ENCODE data around the gene WDR36. TPM values are rescaled to one million over a fixed set of nuclear protein-coding genes. Genes with fewer than 3 reads are reported as not detected.

WDR36 gene
- total RNA-seq, 1 donor from 2014 or later = 23.5 TPM

DNA sequence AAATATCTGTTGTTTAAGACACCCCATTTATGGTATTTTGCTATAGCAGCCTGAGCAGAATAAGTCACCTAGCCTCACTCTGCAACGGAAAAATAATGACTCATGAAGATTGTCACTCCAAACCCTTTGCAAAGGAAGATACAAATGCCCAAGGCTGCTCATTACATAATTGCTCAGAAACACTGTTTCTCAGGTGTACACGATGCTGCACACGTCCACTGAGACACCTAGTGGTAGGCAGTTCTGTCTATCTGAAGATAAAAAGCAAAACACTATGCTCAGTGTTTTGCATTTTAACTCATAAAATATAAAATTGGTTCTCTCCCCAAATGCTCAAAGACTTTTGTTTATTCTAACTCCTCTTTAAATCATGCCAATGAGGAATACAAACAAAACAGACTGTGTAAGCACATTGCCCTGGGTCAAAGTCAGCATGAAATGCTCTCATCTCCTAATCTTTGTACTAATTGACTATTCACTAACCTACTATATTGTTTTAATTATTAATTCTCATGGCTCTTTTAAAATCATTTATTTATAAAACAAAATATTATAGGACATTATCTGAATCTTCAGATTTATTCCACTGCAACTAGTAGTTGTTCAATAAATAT, 28.3 kb upstream of the WDR36 start:
- Mint-ChIP-seq H3K27me3 (ENCODE audit: unreplicated experiment) (peaks cover 56% of the 10 kb centered on the region), H3K27ac (ENCODE audit: unreplicated experiment) (no peak overlapping the region), H3K36me3 (ENCODE audit: unreplicated experiment) (no peaks in the 10 kb centered on the region), H3K4me1 (ENCODE audit: unreplicated experiment) (no peaks in the 10 kb centered on the region), H3K4me3 (ENCODE audit: unreplicated experiment) (no peak overlapping the region), H3K9me3 (ENCODE audit: unreplicated experiment) (peaks cover 2% of the 10 kb centered on the region)
- DNase-seq (ENCODE audit: extremely low spot score, unreplicated experiment) = no peak
- TF ChIP-seq, protein P1, sequence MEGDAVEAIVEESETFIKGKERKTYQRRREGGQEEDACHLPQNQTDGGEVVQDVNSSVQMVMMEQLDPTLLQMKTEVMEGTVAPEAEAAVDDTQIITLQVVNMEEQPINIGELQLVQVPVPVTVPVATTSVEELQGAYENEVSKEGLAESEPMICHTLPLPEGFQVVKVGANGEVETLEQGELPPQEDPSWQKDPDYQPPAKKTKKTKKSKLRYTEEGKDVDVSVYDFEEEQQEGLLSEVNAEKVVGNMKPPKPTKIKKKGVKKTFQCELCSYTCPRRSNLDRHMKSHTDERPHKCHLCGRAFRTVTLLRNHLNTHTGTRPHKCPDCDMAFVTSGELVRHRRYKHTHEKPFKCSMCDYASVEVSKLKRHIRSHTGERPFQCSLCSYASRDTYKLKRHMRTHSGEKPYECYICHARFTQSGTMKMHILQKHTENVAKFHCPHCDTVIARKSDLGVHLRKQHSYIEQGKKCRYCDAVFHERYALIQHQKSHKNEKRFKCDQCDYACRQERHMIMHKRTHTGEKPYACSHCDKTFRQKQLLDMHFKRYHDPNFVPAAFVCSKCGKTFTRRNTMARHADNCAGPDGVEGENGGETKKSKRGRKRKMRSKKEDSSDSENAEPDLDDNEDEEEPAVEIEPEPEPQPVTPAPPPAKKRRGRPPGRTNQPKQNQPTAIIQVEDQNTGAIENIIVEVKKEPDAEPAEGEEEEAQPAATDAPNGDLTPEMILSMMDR (IDR thresholded peaks at IDR 0.05) = peak; percentile 45

DNA sequence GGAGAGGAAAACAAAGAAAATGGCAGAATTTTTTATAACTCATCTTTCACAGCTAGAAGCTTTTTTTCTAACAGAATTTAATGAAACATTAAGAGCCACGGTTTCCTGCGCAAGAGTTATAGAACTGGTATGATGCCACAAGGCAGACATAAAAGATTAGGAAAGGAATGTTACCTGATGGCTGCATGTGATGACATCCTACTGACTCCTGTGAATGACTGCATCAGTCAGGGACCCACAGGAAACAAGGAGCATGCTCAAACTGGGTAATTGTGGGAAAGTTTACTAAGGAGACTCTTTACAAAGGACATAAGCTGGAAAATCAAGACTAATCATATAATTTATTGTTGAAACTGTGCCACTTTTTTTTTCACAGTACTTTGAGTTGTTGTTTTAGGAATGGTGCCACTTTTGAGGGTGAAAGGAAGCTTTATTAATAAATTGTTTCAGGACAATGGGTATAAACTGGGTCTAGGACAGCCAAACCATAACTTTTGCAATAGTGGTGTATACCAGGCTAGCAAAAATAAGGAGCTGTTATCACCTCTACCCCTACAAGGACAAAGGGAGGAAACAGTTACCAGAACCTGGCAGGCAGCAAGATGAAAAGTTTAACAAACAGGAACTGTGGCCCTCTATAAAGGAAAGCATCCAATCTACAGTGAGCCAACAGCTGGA, 25.7 kb upstream of the WDR36 start:
- H3K4me3 Mint-ChIP-seq (ENCODE audit: unreplicated experiment) = no peak overlapping the region
- H3K27me3 Mint-ChIP-seq (ENCODE audit: unreplicated experiment) = peaks cover 75% of the 10 kb centered on the region
- no peaks in the 10 kb centered on the region for H3K36me3 Mint-ChIP-seq (ENCODE audit: unreplicated experiment)
- H3K27ac Mint-ChIP-seq (ENCODE audit: unreplicated experiment) = no peak overlapping the region
- DNase-seq (ENCODE audit: extremely low spot score, unreplicated experiment) = no peak
- TF ChIP-seq, protein P1 (IDR thresholded peaks at IDR 0.05) = no peak
- peaks cover 14% of the 10 kb centered on the region for H3K4me1 Mint-ChIP-seq (ENCODE audit: unreplicated experiment)
- no peaks in the 10 kb centered on the region for H3K9me3 Mint-ChIP-seq (ENCODE audit: unreplicated experiment)

DNA sequence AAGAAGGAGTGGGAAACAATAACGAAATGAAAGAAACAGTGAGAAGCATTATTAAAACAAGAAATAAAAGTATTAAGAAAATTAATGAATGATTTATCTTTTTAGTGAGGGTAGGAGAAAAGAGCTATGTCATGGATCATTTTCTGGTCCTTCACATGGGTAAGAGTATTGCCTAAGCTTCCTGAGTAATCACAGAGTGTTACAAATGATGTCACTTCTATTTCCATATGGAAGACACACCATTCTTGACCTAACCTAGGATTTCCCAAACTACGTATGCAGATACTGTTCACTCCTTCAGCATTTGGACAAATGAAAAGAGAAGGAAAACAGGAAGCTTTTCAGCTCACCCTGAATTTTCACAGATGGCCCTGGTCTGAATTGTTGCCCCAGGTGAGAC, 23.9 kb upstream of the WDR36 start:
- peaks cover 91% of the 10 kb centered on the region for H3K27me3 Mint-ChIP-seq (ENCODE audit: unreplicated experiment)
- no peak for DNase-seq (ENCODE audit: extremely low spot score, unreplicated experiment)
- TF ChIP-seq, protein P1 (IDR thresholded peaks at IDR 0.05) = no peak
- peaks cover 20% of the 10 kb centered on the region for H3K4me1 Mint-ChIP-seq (ENCODE audit: unreplicated experiment)
- H3K36me3 Mint-ChIP-seq (ENCODE audit: unreplicated experiment) = no peaks in the 10 kb centered on the region
- H3K9me3 Mint-ChIP-seq (ENCODE audit: unreplicated experiment) = no peaks in the 10 kb centered on the region
- H3K4me3 Mint-ChIP-seq (ENCODE audit: unreplicated experiment) = no peak overlapping the region
- H3K27ac Mint-ChIP-seq (ENCODE audit: unreplicated experiment) = no peak overlapping the region

DNA sequence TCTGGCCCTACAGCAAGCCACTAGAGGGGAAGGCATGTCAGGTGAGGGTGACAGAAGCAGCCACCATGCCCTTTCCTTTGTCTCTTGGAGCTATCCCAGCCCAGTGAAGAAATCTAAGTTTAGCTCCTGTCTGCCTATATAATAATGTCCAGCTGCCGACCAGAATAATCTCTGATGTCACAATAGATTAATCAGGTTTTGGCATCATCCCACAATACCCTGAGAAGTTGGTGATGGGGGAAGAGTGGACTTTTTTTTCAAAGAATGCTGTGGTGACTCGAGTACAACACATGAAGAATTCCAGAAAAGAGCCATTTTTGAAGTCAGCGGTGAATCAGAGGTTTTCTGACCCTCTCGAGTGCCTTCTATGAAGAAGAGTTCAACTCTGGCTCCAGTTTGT, 22.3 kb upstream of the WDR36 start:
- Mint-ChIP-seq H3K36me3 (ENCODE audit: unreplicated experiment) (no peaks in the 10 kb centered on the region), H3K9me3 (ENCODE audit: unreplicated experiment) (no peaks in the 10 kb centered on the region), H3K4me3 (ENCODE audit: unreplicated experiment) (peak overlapping the region; percentile 71), H3K4me1 (ENCODE audit: unreplicated experiment) (peaks cover 25% of the 10 kb centered on the region), H3K27ac (ENCODE audit: unreplicated experiment) (no peak overlapping the region), H3K27me3 (ENCODE audit: unreplicated experiment) (peaks cover 93% of the 10 kb centered on the region)
- TF ChIP-seq, protein P1 (IDR thresholded peaks at IDR 0.05) = no peak
- DNase-seq (ENCODE audit: extremely low spot score, unreplicated experiment) = no peak

DNA sequence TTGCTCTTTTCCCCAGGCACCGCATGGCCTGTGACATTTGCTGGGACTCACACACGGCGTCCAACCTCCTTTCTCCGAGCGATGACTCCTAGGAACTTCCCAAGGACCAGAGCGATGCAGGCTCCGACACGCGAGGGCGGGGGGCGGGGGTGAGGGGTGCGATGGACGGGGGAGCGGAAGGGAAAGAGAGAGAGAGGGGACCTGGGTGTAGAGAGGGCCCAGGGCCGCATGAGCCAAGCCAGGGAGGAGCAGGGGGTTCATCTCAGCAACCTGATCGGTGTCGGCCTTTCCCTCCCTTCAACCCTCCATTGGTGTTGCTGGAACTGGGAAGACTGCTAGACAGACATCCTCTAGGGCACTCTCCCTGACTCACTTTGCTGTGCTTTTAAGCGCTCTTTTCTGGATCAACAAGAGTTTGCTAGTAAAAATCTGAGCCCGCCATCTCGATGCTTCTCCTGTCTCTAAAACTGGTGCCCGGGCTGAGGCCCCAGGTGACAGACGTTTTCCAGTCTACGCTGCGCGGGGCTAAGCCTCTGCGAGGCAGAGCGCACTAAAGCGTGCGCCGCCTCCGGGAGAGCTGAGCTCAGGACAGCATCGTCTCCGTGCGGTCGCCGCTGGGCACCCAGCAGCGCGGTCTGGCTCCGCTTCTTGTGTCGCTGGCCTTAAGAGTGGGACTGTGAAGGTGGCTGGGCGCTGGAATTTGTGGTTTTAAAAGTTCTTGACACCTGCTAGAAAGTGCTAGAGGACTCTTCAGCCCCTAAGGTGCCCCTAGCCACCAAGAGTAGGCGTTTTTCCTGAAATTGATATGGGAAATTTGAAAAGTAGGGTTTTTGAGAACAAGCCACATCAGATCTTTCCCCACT, 21.6 kb upstream of the WDR36 start:
- peak overlapping the region; percentile 71 for H3K4me3 Mint-ChIP-seq (ENCODE audit: unreplicated experiment)

More for the DNA sequence above, 21.6 kb upstream of the WDR36 start:
- Mint-ChIP-seq H3K9me3 (ENCODE audit: unreplicated experiment) (no peaks in the 10 kb centered on the region), H3K27me3 (ENCODE audit: unreplicated experiment) (peaks cover 95% of the 10 kb centered on the region), H3K4me1 (ENCODE audit: unreplicated experiment) (peaks cover 25% of the 10 kb centered on the region), H3K27ac (ENCODE audit: unreplicated experiment) (no peak overlapping the region), H3K36me3 (ENCODE audit: unreplicated experiment) (no peaks in the 10 kb centered on the region)
- DNase-seq (ENCODE audit: extremely low spot score, unreplicated experiment) = no peak
- TF ChIP-seq, protein P1 (IDR thresholded peaks at IDR 0.05) = no peak

Measured in osteocyte (in vitro differentiated cells).